Measurements from ENCODE around the gene APOL4. TPM values are rescaled to one million over a fixed set of nuclear protein-coding genes. Genes with fewer than 3 reads are reported as not detected.
A peak's percentile ranks its signal among the peaks of the same experiment; 100 is the strongest.
"Not testable (repeated sequence)": the region's sequence is repeated elsewhere in the genome, so short reads cannot be mapped to it uniquely, and the experiment has no call there.

The APOL4 gene
- polyA plus RNA-seq, result 10 to 100 TPM in 2 of 3 donors, 1 to 10 TPM in 1; 6.1 to 39.1 (median 38.9) TPM

GRCh38 chr22:36201630-36202319 lies at the start of gene APOL4:
Gene APOL4 (minus strand): TSS chr22:36201809. CDS start chr22:36201734, 75 bp downstream.
- H3K27ac ChIP-seq (ENCODE audit: low read depth, low read length), result no peak within 1 kb of the TSS
- 18 to 43% (median 22%) methylated on average over 13 of the region's 13 CpGs for WGBS, 3 donors

- WGBS, 3 donors, result 87 to 94% (median 92%) methylated on average over 24 of the region's 24 CpGs
- not testable (repeated sequence) for H3K27ac ChIP-seq (ENCODE audit: low read depth, low read length)
These were observed 48.8 kb upstream of the APOL4 start for GRCh38 chr22:36250292-36250960.

- WGBS, 3 donors, result 92 to 99% (median 97%) methylated on average over 2 of the region's 2 CpGs
- H3K27ac ChIP-seq (ENCODE audit: low read depth, low read length), result no peak overlapping the region
These were observed 47.6 kb upstream of the APOL4 start for GRCh38 chr22:36249160-36249559.

GRCh38 chr22:36247955-36248354 lies 46.3 kb upstream of the APOL4 start:
- 80 to 89% (median 82%) methylated on average over 5 of the region's 5 CpGs for WGBS, 3 donors
- no peak overlapping the region for H3K27ac ChIP-seq (ENCODE audit: low read depth, low read length)

GRCh38 chr22:36246718-36247117 lies 45.1 kb upstream of the APOL4 start:
- WGBS, 3 donors, result 86 to 92% (median 87%) methylated on average over 3 of the region's 3 CpGs
- H3K27ac ChIP-seq (ENCODE audit: low read depth, low read length), result no peak overlapping the region

- no peak overlapping the region for H3K27ac ChIP-seq (ENCODE audit: low read depth, low read length)
- 68 to 81% (median 70%) methylated on average over 4 of the region's 4 CpGs for WGBS, 3 donors
These were observed 44.3 kb upstream of the APOL4 start for GRCh38 chr22:36245805-36246356.

- 60 to 78% (median 63%) methylated on average over 5 of the region's 5 CpGs for WGBS, 3 donors
- peak overlapping the region; percentile 23 for H3K27ac ChIP-seq (ENCODE audit: low read depth, low read length)
These were observed 43.1 kb upstream of the APOL4 start for GRCh38 chr22:36244522-36245391.

- 79 to 90% (median 82%) methylated on average over 5 of the region's 5 CpGs for WGBS, 3 donors
- no peak overlapping the region for H3K27ac ChIP-seq (ENCODE audit: low read depth, low read length)
These were observed 42.4 kb upstream of the APOL4 start for GRCh38 chr22:36243986-36244385.

- H3K27ac ChIP-seq (ENCODE audit: low read depth, low read length), result peak within 1 kb of the TSS; percentile 61
- WGBS, 3 donors, result 11 to 22% (median 12%) methylated on average over 13 of the region's 13 CpGs
These were observed 38.0 kb upstream of the APOL4 start, which contains the start of gene APOL2 for GRCh38 chr22:36239401-36240171. Gene APOL2 (minus strand): TSS chr22:36239527. CDS start chr22:36233162, 6,365 bp downstream.

- WGBS, 3 donors, result 0% methylated on average over 4 of the region's 4 CpGs
- peak overlapping the region; percentile 31 for H3K27ac ChIP-seq (ENCODE audit: low read depth, low read length)
These were observed 37.5 kb upstream of the APOL4 start for GRCh38 chr22:36239150-36239400.

- WGBS, 3 donors, result 0 to 1% (median 1%) methylated on average over 5 of the region's 5 CpGs
- peak overlapping the region; percentile 61 for H3K27ac ChIP-seq (ENCODE audit: low read depth, low read length)
These were observed 37.0 kb upstream of the APOL4 start for GRCh38 chr22:36238373-36239149.

GRCh38 chr22:36237462-36238372 lies 36.1 kb upstream of the APOL4 start:
- WGBS, 3 donors, result 48 to 62% (median 62%) methylated on average over 12 of the region's 12 CpGs
- H3K27ac ChIP-seq (ENCODE audit: low read depth, low read length), result no peak overlapping the region

GRCh38 chr22:36236388-36237319 lies 35.0 kb upstream of the APOL4 start:
- H3K27ac ChIP-seq (ENCODE audit: low read depth, low read length), result no peak overlapping the region
- WGBS, 3 donors, result 68 to 81% (median 73%) methylated on average over 14 of the region's 14 CpGs

- WGBS, 3 donors, result 84 to 92% (median 89%) methylated on average over 3 of the region's 3 CpGs
- H3K27ac ChIP-seq (ENCODE audit: low read depth, low read length), result no peak overlapping the region
These were observed 34.0 kb upstream of the APOL4 start for GRCh38 chr22:36235585-36235984.

- H3K27ac ChIP-seq (ENCODE audit: low read depth, low read length), result no peak overlapping the region
- WGBS, 3 donors, result 50 to 63% (median 56%) methylated on average over 2 of the region's 2 CpGs
These were observed 33.3 kb upstream of the APOL4 start for GRCh38 chr22:36234919-36235318.
